HepG2 (cell line): ENCODE measurements around the gene KHNYN. TPM values are rescaled to one million over a fixed set of nuclear protein-coding genes. Genes with fewer than 3 reads are reported as not detected.

Experiments used
- ATAC-seq: fragments of 200-7000 bp; cut with Tn5 transposase; 3 replicates; pipeline ENCODE4 v1.9.1; 2020; ENCODE audit warnings: mild to moderate bottlenecking, moderate library complexity
- BruUV-seq: library from RNA; stranded (reverse); fragments of 400-500 nt; replicated peaks from 2 replicates; lab custom pipeline; 2021; lab: Mats Ljungman, UMichigan
- CTCF ChIA-PET: fragments of 300-600 bp; formaldehyde crosslinking; extraction: SDS; loops from one replicate; lab custom pipeline; 2021; ENCODE audit warnings: low total read pairs, inconsistent platforms, low intra/inter-chr PET ratio; lab: Yijun Ruan, JAX
- POLR2A ChIA-PET: fragments of 350-600 bp; sonication (Branson Sonifier 250); formaldehyde crosslinking; loops from one replicate; lab custom pipeline; 2020; ENCODE audit warnings: antibody characterized with exemption, inconsistent platforms; lab: Yijun Ruan, JAX
- DNase-seq: peaks from one replicate; pipeline ENCODE4 v3.0.0-alpha.2; 2015; ENCODE audit warnings: low spot score
- FAIRE-seq: peaks from 3 replicates; lab custom pipeline; 2011; peaks lifted over from hg19 to GRCh38; lab: Jason Lieb, UNC
- H2AFZ ChIP-seq: one replicate; pipeline ENCODE4 v1.6.1; 2011; ENCODE audit warnings: low read length, inconsistent platforms
- H3K27ac ChIP-seq: fragments of 300-600 bp; 3 replicates; pipeline ENCODE4 v1.8.0; 2011; ENCODE audit warnings: mixed run types, mild to moderate bottlenecking, mixed read lengths, low read length, inconsistent platforms; ENCODE audit not compliant: insufficient read depth; ENCODE audit errors: extremely low read length
- H3K27me3 ChIP-seq, 2 experiments: fragments of 200-600 bp in 1 of 2; 2 replicates in 1 of 2; 3 replicates in 1 of 2; pipeline versions ENCODE4 v1.6.0 to v1.8.0; 2011; ENCODE audit warnings: low read length in 2 of 2, mild to moderate bottlenecking in 2 of 2, moderate library complexity in 2 of 2, inconsistent platforms in 1 of 2; ENCODE audit not compliant: insufficient read depth in 2 of 2, control insufficient read depth in 1 of 2
- H3K36me3 ChIP-seq, 2 experiments: fragments of 200-600 bp in 1 of 2; replicated peaks in 1 of 2; 2 replicates in 1 of 2; 3 replicates in 1 of 2; pipeline versions ENCODE4 v1.5.1 to v1.8.0; 2011; ENCODE audit warnings: low read length in 2 of 2, inconsistent platforms in 1 of 2; ENCODE audit not compliant: insufficient read depth in 2 of 2, control insufficient read depth in 1 of 2
- H3K4me1 ChIP-seq: 2 replicates; pipeline ENCODE4 v1.5.1; 2012; ENCODE audit warnings: low read length, inconsistent platforms; ENCODE audit not compliant: insufficient read depth
- H3K4me2 ChIP-seq: 2 replicates; pipeline ENCODE4 v1.6.0; 2011; ENCODE audit warnings: low read depth, low read length, inconsistent platforms
- H3K4me3 ChIP-seq, 3 experiments: fragments of 200-600 bp in 1 of 3; sonication (generic), shearing (Covaris generic) in 1 of 3; replicated peaks in 1 of 3; 2 replicates each; pipeline ENCODE4 v1.5.1; 2011 to 2016; ENCODE audit warnings: low read length in 3 of 3, inconsistent platforms in 2 of 3, low read depth in 2 of 3, mild to moderate bottlenecking in 2 of 3, control low read depth in 1 of 3, mixed read lengths in 1 of 3; ENCODE audit not compliant: insufficient read depth in 1 of 3
- H3K79me2 ChIP-seq: one replicate; pipeline ENCODE4 v1.6.1; 2011; ENCODE audit warnings: low read length, inconsistent platforms; ENCODE audit not compliant: insufficient read depth
- H3K9ac ChIP-seq: 2 replicates; pipeline ENCODE4 v1.6.0; 2011; ENCODE audit warnings: mild to moderate bottlenecking, low read depth, low read length, inconsistent platforms; ENCODE audit not compliant: insufficient read depth
- H3K9me3 ChIP-seq: 2 replicates; pipeline ENCODE4 v1.5.1; 2012; ENCODE audit warnings: mild to moderate bottlenecking, low read length
- H4K20me1 ChIP-seq: 2 replicates; pipeline ENCODE4 v1.6.0; 2011; ENCODE audit warnings: inconsistent platforms, mild to moderate bottlenecking, low read length, moderate library complexity; ENCODE audit not compliant: insufficient read depth
- CCDC6 ChIP-seq: sonication (generic); formaldehyde crosslinking; IDR thresholded peaks from 2 replicates; pipeline ENCODE4 v1.8.1; 2022; ENCODE audit warnings: mild to moderate bottlenecking, missing genetic modification reagents, moderate library complexity
- PLRG1 ChIP-seq: fragments of 450-650 bp; conservative IDR thresholded peaks from 2 replicates; pipeline ENCODE4 v1.6.1; 2016
- PTBP1 ChIP-seq: fragments of 200-400 bp; formaldehyde crosslinking; IDR thresholded peaks from 2 replicates; pipeline ENCODE4 v1.6.1; 2018; ENCODE audit warnings: low read length, low read depth; ENCODE audit not compliant: poor library complexity, severe bottlenecking
- RAD51 ChIP-seq: fragments of 450-650 bp; IDR thresholded peaks from 2 replicates; pipeline ENCODE4 v1.6.1; 2016; ENCODE audit warnings: borderline replicate concordance
- RBFOX2 ChIP-seq: fragments of 200-400 bp; formaldehyde crosslinking; IDR thresholded peaks from 2 replicates; pipeline ENCODE4 v1.6.1; 2017; ENCODE audit warnings: low read depth, mild to moderate bottlenecking, low read length
- RFX1 ChIP-seq: fragments of 450-650 bp; IDR thresholded peaks from 2 replicates; pipeline ENCODE4 v1.6.1; 2017
- SNRNP70 ChIP-seq: fragments of 200-400 bp; formaldehyde crosslinking; IDR thresholded peaks from 2 replicates; pipeline ENCODE4 v1.6.1; 2017; ENCODE audit warnings: mild to moderate bottlenecking, low read depth, low read length, moderate library complexity
- TMF1 ChIP-seq: sonication (generic); formaldehyde crosslinking; IDR thresholded peaks from 2 replicates; pipeline ENCODE4 v1.8.1; 2022; ENCODE audit warnings: low read depth, missing genetic modification reagents
- ZBTB1 ChIP-seq: sonication (generic); formaldehyde crosslinking; IDR thresholded peaks from 2 replicates; pipeline ENCODE4 v1.4.0; 2020; ENCODE audit warnings: missing genetic modification reagents, borderline replicate concordance
- ZHX2 ChIP-seq, 2 experiments: sonication (generic) in 1 of 2; formaldehyde crosslinking in 1 of 2; IDR thresholded peaks; 2 replicates each; pipeline versions ENCODE4 v1.6.1 to v1.9.0; 2014 to 2022; ENCODE audit warnings: antibody characterized with exemption in 1 of 2, borderline replicate concordance in 1 of 2, inconsistent platforms in 1 of 2, low read depth in 1 of 2, missing genetic modification reagents in 1 of 2
- ZNF17 ChIP-seq: sonication (generic); formaldehyde crosslinking; IDR thresholded peaks from 2 replicates; pipeline ENCODE4 v1.5.0; 2020; ENCODE audit warnings: mild to moderate bottlenecking, missing genetic modification reagents
- ZNF296 ChIP-seq: sonication (generic); formaldehyde crosslinking; conservative IDR thresholded peaks from 2 replicates; pipeline ENCODE4 v1.5.0; 2020; ENCODE audit warnings: mild to moderate bottlenecking, missing genetic modification reagents
- ZNF30 ChIP-seq: sonication (generic); formaldehyde crosslinking; IDR thresholded peaks from 2 replicates; pipeline ENCODE4 v1.5.0; 2020; ENCODE audit warnings: mild to moderate bottlenecking, missing genetic modification reagents
- ZNF7 ChIP-seq: IDR thresholded peaks from 2 replicates; pipeline ENCODE4 v1.6.1; 2016; ENCODE audit warnings: missing biosample characterization, missing genetic modification reagents
- WGBS: methylation state at CpG from one replicate; pipeline ENCODE4 v1.1.6; 2017; ENCODE audit warnings: low lambda C conversion rate; 5-methylcytosine and 5-hydroxymethylcytosine counted together
- in situ Hi-C: cut with HindIII; loops from 2 replicates; pipeline ENCODE4 v1.10.0; 2017; ENCODE audit warnings: low pct_unique_long_range_greater_than_20kb; ENCODE audit not compliant: extremely low pct_ligation_motif_present
- intact Hi-C: fragments of 100-400 bp; cut with micrococcal nuclease; formaldehyde crosslinking; loops from one replicate; pipeline ENCODE4 v1.10.0; 2022; ENCODE audit not compliant: unreplicated experiment
- polyA plus RNA-seq, 8 experiments: library from polyadenylated mRNA; depleted of rRNA in 3 of 8; stranded (reverse) in 7 of 8; unstranded in 1 of 8; fragments of >200 nt; fragmentation: Illumina TruSeq in 4 of 8; extraction: Trizol in 4 of 8; gene quantifications; 2 replicates each; pipeline versions ENCODE4 v1.2.1 to v1.2.3, GENCODE V29; 2011 to 2016; ENCODE audit warnings: low read depth in 4 of 8, missing spikeins in 1 of 8, mixed read lengths in 1 of 8; ENCODE audit not compliant: insufficient read depth in 1 of 8
- total RNA-seq, 5 experiments: library from RNA; depleted of rRNA; stranded (reverse); fragments of >200 nt; fragmentation: Illumina TruSeq; extraction: Trizol; gene quantifications; 2 replicates each; pipeline ENCODE4 v1.2.3, GENCODE V29; 2016; ENCODE audit warnings: low read depth in 1 of 5
- TF ChIP-seq, protein P1 (sequence below): sonication (generic); formaldehyde crosslinking; conservative IDR thresholded peaks from 2 replicates; pipeline ENCODE4 v1.8.1; 2023; ENCODE audit warnings: missing genetic modification reagents

The KHNYN gene
- total and polyA plus RNA-seq, 2 of the 13 experiments (the other 11 are each of a cell fraction or from before 2014, with no cell fraction given): 52.8 to 75.7 TPM

GRCh38 chr14:24431569-24432258, 2.0 kb downstream of the KHNYN start:
- Histone ChIP-seq H3K27me3 (no peaks in the 10 kb centered on the region; a peak in 1 of 5 replicates), H4K20me1 (peaks cover 16% of the 10 kb centered on the region), H3K9ac (no peak overlapping the region), H3K4me3 (peak overlapping the region in 2 of 3 experiments; percentile 80 to 82; a peak in 4 of 6 replicates), H3K9me3 (no peaks in the 10 kb centered on the region), H2AFZ (no peak overlapping the region), H3K79me2 (peaks cover 6% of the 10 kb centered on the region), H3K4me1 (peaks cover 52% of the 10 kb centered on the region), H3K36me3 (peaks cover 23 to 29% of the 10 kb centered on the region in 2 experiments), H3K4me2 (peak overlapping the region; percentile 86), H3K27ac (no peak overlapping the region)
- ChIA-PET POLR2A (interaction anchor here (0.7 to 9.1 kb wide), 36 partner anchors 10 to 1592 kb away, joined by 3 to 242 read pairs (median 5); partner anchors contain the start of genes ACIN1, C14orf119, CHMP4A and CIDEB), CTCF (interaction anchor here (1.1 to 11.8 kb wide), 6 partner anchors 9 to 189 kb away, joined by 3 to 295 read pairs (median 6); partner anchors contain the start of genes ADCY4, CIDEB, NFATC4 and TINF2)
- peak; percentile 81 for FAIRE-seq
- peak; percentile 97 for DNase-seq
- ATAC-seq: peak; percentile 66
- no TSS peak for BruUV-seq
- intact Hi-C loops: loop anchor here (1.0 to 10.0 kb wide), 7 partner anchors 19 to 847 kb away; partner anchors contain the start of genes NYNRIN and TINF2
- in situ Hi-C loops: loop anchor here (5.0 to 10.0 kb wide), 3 partner anchors 64 to 187 kb away; partner anchors contain the start of genes NFATC4 and TINF2
- 42% methylated on average over 14 of the region's 15 CpGs for WGBS
- TF ChIP-seq ZNF17 (CRISPR knock-in tag) (no peak), SNRNP70 (no peak), RBFOX2 (no peak), PTBP1 (no peak), RFX1 (no peak), TMF1 (CRISPR knock-in tag) (no peak), ZHX2 (IDR thresholded peaks at IDR 0.05; ENCODE audit: low read depth) (0 out of 2 replicates have a peak, but pooled peaks have one; percentile 12), ZHX2 (CRISPR knock-in tag; IDR thresholded peaks at IDR 0.05; ENCODE audit: borderline replicate concordance) (no peak), PLRG1 (no peak), ZNF296 (CRISPR knock-in tag) (no peak), CCDC6 (CRISPR knock-in tag) (no peak), ZNF7 (CRISPR knock-in tag) (0 out of 2 replicates have a peak, but pooled peaks have one; percentile 4), RAD51 (no peak), ZNF30 (CRISPR knock-in tag) (no peak), ZBTB1 (CRISPR knock-in tag) (no peak; the same call in 1 of the 2 replicates)
- TF ChIP-seq, protein P1, sequence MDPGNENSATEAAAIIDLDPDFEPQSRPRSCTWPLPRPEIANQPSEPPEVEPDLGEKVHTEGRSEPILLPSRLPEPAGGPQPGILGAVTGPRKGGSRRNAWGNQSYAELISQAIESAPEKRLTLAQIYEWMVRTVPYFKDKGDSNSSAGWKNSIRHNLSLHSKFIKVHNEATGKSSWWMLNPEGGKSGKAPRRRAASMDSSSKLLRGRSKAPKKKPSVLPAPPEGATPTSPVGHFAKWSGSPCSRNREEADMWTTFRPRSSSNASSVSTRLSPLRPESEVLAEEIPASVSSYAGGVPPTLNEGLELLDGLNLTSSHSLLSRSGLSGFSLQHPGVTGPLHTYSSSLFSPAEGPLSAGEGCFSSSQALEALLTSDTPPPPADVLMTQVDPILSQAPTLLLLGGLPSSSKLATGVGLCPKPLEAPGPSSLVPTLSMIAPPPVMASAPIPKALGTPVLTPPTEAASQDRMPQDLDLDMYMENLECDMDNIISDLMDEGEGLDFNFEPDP: 0 out of 2 replicates have a peak, but pooled peaks have one; percentile 86
